ENCODE measurements around the gene KIAA1217. TPM values are rescaled to one million over a fixed set of nuclear protein-coding genes. Genes with fewer than 3 reads are reported as not detected.

Gene KIAA1217
- total RNA-seq, 3 donors from 2014 or later (not counting 1 experiment from before 2014, with no cell fraction given) = not detected

DNA sequence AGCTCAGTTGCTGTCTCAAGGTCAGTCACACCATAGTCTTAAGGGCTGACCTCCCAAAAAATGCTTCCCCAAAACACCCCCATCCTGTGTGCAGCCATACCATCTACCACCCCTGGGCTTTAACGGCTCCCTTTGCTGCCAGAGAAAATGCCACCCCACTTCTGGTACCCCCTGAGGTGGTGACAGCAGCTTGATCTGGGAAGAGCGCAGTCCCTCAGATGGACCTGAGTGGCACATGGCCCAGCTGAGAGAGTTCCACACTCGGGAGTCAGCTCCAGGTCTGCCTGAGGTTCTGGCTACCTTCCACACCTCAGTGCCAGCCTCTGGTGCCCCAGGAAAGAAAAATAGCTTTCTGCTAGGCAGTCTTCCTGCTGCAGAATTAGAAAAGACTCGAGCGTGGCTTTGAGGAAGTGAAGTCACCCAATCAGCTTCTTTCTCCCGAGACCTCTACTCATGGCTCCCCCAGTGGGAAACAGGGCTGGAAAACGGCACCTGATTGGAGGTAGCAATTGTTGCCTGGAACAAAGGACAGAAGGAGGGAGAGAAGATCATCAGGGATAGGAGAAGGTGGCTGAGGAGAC, 363.0 kb downstream of the KIAA1217 start:
- Mint-ChIP-seq H3K9me3 (no peaks in the 10 kb centered on the region), H3K36me3 (no peaks in the 10 kb centered on the region), H3K4me1 (peaks cover 0 to 4% of the 10 kb centered on the region in 2 donors), H3K27ac (no peak overlapping the region), H3K27me3 (ENCODE audit: low read depth in 2 of 2) (peaks cover 14 to 51% of the 10 kb centered on the region in 2 donors), H3K4me3 (no peak overlapping the region)
- Histone ChIP-seq H3K4me3 (ENCODE audit: low read length) (no peak overlapping the region), H3K4me1 (ENCODE audit: control insufficient read depth, insufficient read depth, low read length) (no peaks in the 10 kb centered on the region), H3K9me3 (ENCODE audit: control insufficient read depth, insufficient read depth, low read length) (no peaks in the 10 kb centered on the region), H3K27ac (ENCODE audit: low read length) (no peak overlapping the region), H3K36me3 (ENCODE audit: control insufficient read depth, insufficient read depth, low read length) (no peaks in the 10 kb centered on the region), H3K27me3 (ENCODE audit: control insufficient read depth, insufficient read depth, low read length) (no peaks in the 10 kb centered on the region)
- TF ChIP-seq, protein P1, sequence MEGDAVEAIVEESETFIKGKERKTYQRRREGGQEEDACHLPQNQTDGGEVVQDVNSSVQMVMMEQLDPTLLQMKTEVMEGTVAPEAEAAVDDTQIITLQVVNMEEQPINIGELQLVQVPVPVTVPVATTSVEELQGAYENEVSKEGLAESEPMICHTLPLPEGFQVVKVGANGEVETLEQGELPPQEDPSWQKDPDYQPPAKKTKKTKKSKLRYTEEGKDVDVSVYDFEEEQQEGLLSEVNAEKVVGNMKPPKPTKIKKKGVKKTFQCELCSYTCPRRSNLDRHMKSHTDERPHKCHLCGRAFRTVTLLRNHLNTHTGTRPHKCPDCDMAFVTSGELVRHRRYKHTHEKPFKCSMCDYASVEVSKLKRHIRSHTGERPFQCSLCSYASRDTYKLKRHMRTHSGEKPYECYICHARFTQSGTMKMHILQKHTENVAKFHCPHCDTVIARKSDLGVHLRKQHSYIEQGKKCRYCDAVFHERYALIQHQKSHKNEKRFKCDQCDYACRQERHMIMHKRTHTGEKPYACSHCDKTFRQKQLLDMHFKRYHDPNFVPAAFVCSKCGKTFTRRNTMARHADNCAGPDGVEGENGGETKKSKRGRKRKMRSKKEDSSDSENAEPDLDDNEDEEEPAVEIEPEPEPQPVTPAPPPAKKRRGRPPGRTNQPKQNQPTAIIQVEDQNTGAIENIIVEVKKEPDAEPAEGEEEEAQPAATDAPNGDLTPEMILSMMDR (IDR thresholded peaks at IDR 0.05) = no peak
- ATAC-seq = no peak
- WGBS (ENCODE audit: insufficient coverage) = 66% methylated on average over 7 of the region's 7 CpGs
- DNase-seq = no peak
- intact Hi-C loops (cut with micrococcal nuclease) = no loop called here

DNA sequence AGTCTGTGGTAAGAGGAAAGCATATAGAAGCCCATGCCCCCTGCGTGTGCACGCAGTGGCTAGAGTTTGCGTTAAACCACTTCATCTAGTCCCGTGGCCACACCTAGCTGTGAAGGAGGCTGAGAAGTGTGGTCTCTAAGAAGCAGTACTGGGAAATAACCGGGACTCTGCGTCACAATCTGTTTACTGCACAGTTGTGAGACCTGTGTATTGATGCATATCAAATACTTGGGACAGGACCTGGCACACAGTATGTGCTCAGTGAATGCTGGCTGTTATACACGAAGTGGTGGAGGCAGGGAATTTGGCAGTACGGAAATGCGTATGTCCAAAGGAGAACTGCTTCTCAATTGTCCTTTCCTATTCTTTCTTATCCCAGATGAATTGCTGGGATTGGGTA, 365.2 kb downstream of the KIAA1217 start:
- Histone ChIP-seq H3K36me3 (ENCODE audit: control insufficient read depth, insufficient read depth, low read length) (no peaks in the 10 kb centered on the region), H3K9me3 (ENCODE audit: control insufficient read depth, insufficient read depth, low read length) (no peaks in the 10 kb centered on the region), H3K4me3 (ENCODE audit: low read length) (no peak overlapping the region), H3K4me1 (ENCODE audit: control insufficient read depth, insufficient read depth, low read length) (no peaks in the 10 kb centered on the region), H3K27ac (ENCODE audit: low read length) (no peak overlapping the region), H3K27me3 (ENCODE audit: control insufficient read depth, insufficient read depth, low read length) (no peaks in the 10 kb centered on the region)
- DNase-seq (no peak), ATAC-seq (no peak)
- TF ChIP-seq, protein P1 (IDR thresholded peaks at IDR 0.05) = no peak
- H3K4me3 Mint-ChIP-seq = no peak overlapping the region
- H3K27ac Mint-ChIP-seq = no peak overlapping the region
- peaks cover 0 to 4% of the 10 kb centered on the region in 2 donors for H3K4me1 Mint-ChIP-seq
- H3K27me3 Mint-ChIP-seq (ENCODE audit: low read depth in 2 of 2) = peaks cover 14 to 51% of the 10 kb centered on the region in 2 donors
- no peaks in the 10 kb centered on the region for H3K36me3 Mint-ChIP-seq
- WGBS (ENCODE audit: insufficient coverage) = 88% methylated on average over 8 of the region's 9 CpGs
- no peaks in the 10 kb centered on the region for H3K9me3 Mint-ChIP-seq
- intact Hi-C loops (cut with micrococcal nuclease) = no loop called here

DNA sequence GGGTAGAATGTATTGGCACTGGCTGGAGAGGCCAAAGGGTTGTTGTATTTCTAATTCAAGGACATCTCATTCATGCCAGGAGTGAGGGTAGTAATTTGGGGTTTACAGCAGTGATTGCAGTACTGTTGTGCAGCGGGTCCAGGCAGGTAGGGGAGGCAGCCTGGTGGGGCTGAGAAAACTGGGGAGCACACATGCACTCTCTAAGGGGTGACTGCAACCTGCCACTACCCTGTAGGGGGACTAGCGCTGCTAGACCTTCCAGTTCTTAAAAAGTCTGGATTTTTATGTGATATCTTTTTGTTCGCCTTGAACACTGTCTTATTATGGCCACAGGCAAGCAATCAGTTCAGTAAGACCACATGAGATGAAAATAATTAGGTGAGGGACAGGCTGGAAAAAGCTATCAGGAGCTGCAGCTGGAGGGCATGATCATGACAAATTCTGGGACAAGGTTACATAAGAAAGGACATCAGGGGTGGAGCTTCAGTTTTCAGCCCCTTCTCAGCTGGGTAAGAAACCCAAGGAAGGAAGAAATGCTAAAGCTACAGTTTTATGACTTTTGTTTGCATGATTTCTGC, 365.7 kb downstream of the KIAA1217 start:
- no peak overlapping the region for H3K4me3 Mint-ChIP-seq

More for the DNA sequence above, 365.7 kb downstream of the KIAA1217 start:
- no peaks in the 10 kb centered on the region for H3K36me3 ChIP-seq (ENCODE audit: control insufficient read depth, insufficient read depth, low read length)
- H3K9me3 ChIP-seq (ENCODE audit: control insufficient read depth, insufficient read depth, low read length) = no peaks in the 10 kb centered on the region
- no peaks in the 10 kb centered on the region for H3K27me3 ChIP-seq (ENCODE audit: control insufficient read depth, insufficient read depth, low read length)
- no peak for ATAC-seq
- H3K4me1 ChIP-seq (ENCODE audit: control insufficient read depth, insufficient read depth, low read length) = no peaks in the 10 kb centered on the region
- DNase-seq = no peak
- Mint-ChIP-seq H3K4me1 (peaks cover 0 to 4% of the 10 kb centered on the region in 2 donors), H3K27me3 (ENCODE audit: low read depth in 2 of 2) (peaks cover 14 to 49% of the 10 kb centered on the region in 2 donors), H3K9me3 (no peaks in the 10 kb centered on the region), H3K36me3 (no peaks in the 10 kb centered on the region), H3K27ac (no peak overlapping the region)
- no peak overlapping the region for H3K4me3 ChIP-seq (ENCODE audit: low read length)
- intact Hi-C loops (cut with micrococcal nuclease) = no loop called here
- no peak overlapping the region for H3K27ac ChIP-seq (ENCODE audit: low read length)
- TF ChIP-seq, protein P1 (IDR thresholded peaks at IDR 0.05) = no peak
- WGBS (ENCODE audit: insufficient coverage) = 88% methylated on average over 3 of the region's 3 CpGs
